Activated CD8-positive, alpha-beta memory T cell treated with anti-CD3 and anti-CD28 coated beads for 4 hours (primary cell): Measurements from ENCODE around the gene ARNT2.
"Not testable (repeated sequence)": the region's sequence is repeated elsewhere in the genome, so short reads cannot be mapped to it uniquely, and the experiment has no call there.

ENCODE experiments used
- DNase-seq, 2 donors: peaks; one replicate each; pipeline ENCODE4 v3.0.0-alpha.2; 2020; ENCODE audit warnings: low read depth in 2 of 2

ARNT2 gene

GRCh38 chr15:80404057-80404760 lies at the start of gene ARNT2:
ARNT2 (plus strand) TSS chr15:80404382; CDS start chr15:80404516, 134 bp downstream.
- DNase-seq: no peak

- no peak for DNase-seq
Measured at GRCh38 chr15:80367094-80367493, 37.1 kb upstream of the ARNT2 start.

- no peak for DNase-seq
Measured at GRCh38 chr15:80367661-80368060, 36.5 kb upstream of the ARNT2 start.

GRCh38 chr15:80371924-80372323 lies 32.3 kb upstream of the ARNT2 start:
- DNase-seq: no peak

GRCh38 chr15:80374441-80374840 lies 29.7 kb upstream of the ARNT2 start:
- DNase-seq: no peak

- DNase-seq: no peak
Measured at GRCh38 chr15:80375968-80376891, 28.0 kb upstream of the ARNT2 start.

- DNase-seq: no peak
Measured at GRCh38 chr15:80379693-80380092, 24.5 kb upstream of the ARNT2 start.

- no peak for DNase-seq
Measured at GRCh38 chr15:80380154-80380553, 24.0 kb upstream of the ARNT2 start.

- DNase-seq: no peak
Measured at GRCh38 chr15:80382285-80382684, 21.9 kb upstream of the ARNT2 start.

GRCh38 chr15:80384432-80384831 lies 19.8 kb upstream of the ARNT2 start:
- no peak for DNase-seq

GRCh38 chr15:80386151-80386550 lies 18.0 kb upstream of the ARNT2 start:
- DNase-seq: no peak

- DNase-seq: no peak
Measured at GRCh38 chr15:80388326-80388725, 15.9 kb upstream of the ARNT2 start.

GRCh38 chr15:80389370-80389769 lies 14.8 kb upstream of the ARNT2 start:
- no peak for DNase-seq

- not testable (repeated sequence) for DNase-seq
Measured at GRCh38 chr15:80390942-80391341, 13.2 kb upstream of the ARNT2 start.

GRCh38 chr15:80395616-80396015 lies 8.6 kb upstream of the ARNT2 start:
- no peak for DNase-seq

- no peak for DNase-seq
Measured at GRCh38 chr15:80396096-80396495, 8.1 kb upstream of the ARNT2 start.

- DNase-seq: no peak
Measured at GRCh38 chr15:80399508-80399907, 4.7 kb upstream of the ARNT2 start.

GRCh38 chr15:80401456-80401855 lies 2.7 kb upstream of the ARNT2 start:
- DNase-seq: no peak

GRCh38 chr15:80402339-80402738 lies 1.8 kb upstream of the ARNT2 start:
- no peak for DNase-seq

GRCh38 chr15:80403712-80404056 lies 498 bp upstream of the ARNT2 start:
- no peak for DNase-seq

- DNase-seq: no peak
Measured at GRCh38 chr15:80404761-80405553, 775 bp downstream of the ARNT2 start.

- DNase-seq: no peak
Measured at GRCh38 chr15:80405554-80405850, 1.3 kb downstream of the ARNT2 start.
